Loucy (cell line): ENCODE measurements around the gene WDR46.

ENCODE experiments used
- CTCF ChIP-seq: fragments of 200-600 bp; sonication (generic); conservative IDR thresholded peaks from 2 replicates; pipeline ENCODE4 v1.5.1; 2014; ENCODE audit warnings: mild to moderate bottlenecking, antibody characterized with exemption, low read length
- EZH2phosphoT487 ChIP-seq: fragments of 200-600 bp; IDR thresholded peaks from 2 replicates; pipeline ENCODE4 v1.6.1; 2018; ENCODE audit warnings: antibody characterized with exemption, mild to moderate bottlenecking, moderate library complexity, borderline replicate concordance

- TF ChIP-seq CTCF: no peak
- no peak for TF ChIP-seq EZH2phosphoT487
Observed at GRCh38 chr6:33259032-33259431, 30.0 kb downstream of the WDR46 start.
